ENCODE measurements around the gene ITGA11.

ITGA11 gene

GRCh38 chr15:68265081-68265480, 166.9 kb downstream of the ITGA11 start:
- no peak for DNase-seq (ENCODE audit: low read depth)

- no peak for DNase-seq (ENCODE audit: low read depth)
Measured at GRCh38 chr15:68264282-68264681, 167.7 kb downstream of the ITGA11 start.

GRCh38 chr15:68262514-68263356, 169.2 kb downstream of the ITGA11 start:
- no peak for DNase-seq (ENCODE audit: low read depth)

GRCh38 chr15:68261980-68262379, 170.0 kb downstream of the ITGA11 start:
- DNase-seq (ENCODE audit: low read depth), result no peak

GRCh38 chr15:68261241-68261640, 170.7 kb downstream of the ITGA11 start:
- no peak for DNase-seq (ENCODE audit: low read depth)

GRCh38 chr15:68259883-68260282, 172.1 kb downstream of the ITGA11 start:
- DNase-seq (ENCODE audit: low read depth), result no peak

GRCh38 chr15:68258692-68259091, 173.3 kb downstream of the ITGA11 start:
- DNase-seq (ENCODE audit: low read depth), result no peak

- DNase-seq (ENCODE audit: low read depth), result peak; percentile 56
Measured at GRCh38 chr15:68256675-68257450, 175.1 kb downstream of the ITGA11 start.

GRCh38 chr15:68252925-68253534, 178.9 kb downstream of the ITGA11 start:
- no peak for DNase-seq (ENCODE audit: low read depth)

- no peak for DNase-seq (ENCODE audit: low read depth)
Measured at GRCh38 chr15:68249058-68249713, 182.8 kb downstream of the ITGA11 start.

Measured in stimulated activated CD8-positive, alpha-beta memory T cell treated with anti-CD3 and anti-CD28 coated beads, Interleukin-4, amount 100 ng/mL, for 24 hours (primary cell).